Epithelial cell of proximal tubule (primary cell): ENCODE data around the gene GDPD5. TPM values are rescaled to one million over a fixed set of nuclear protein-coding genes. Genes with fewer than 3 reads are reported as not detected.
A peak's percentile ranks its signal among the peaks of the same experiment; 100 is the strongest.

Source experiments
- DNase-seq: peaks from one replicate; pipeline ENCODE4 v3.0.0-alpha.2; 2011; ENCODE audit warnings: low read depth
- H3K4me3 ChIP-seq: 2 replicates; pipeline ENCODE4 v1.5.1; 2011; ENCODE audit warnings: low read depth, mild to moderate bottlenecking, low read length
- total RNA-seq: library from RNA; depleted of rRNA; stranded (reverse); fragments of >200 nt; gene quantifications from 2 replicates; pipeline ENCODE4 v1.2.3, GENCODE V29; 2015
- TF ChIP-seq, protein P1 (sequence below): conservative IDR thresholded peaks from 2 replicates; pipeline ENCODE4 v1.5.1; 2012; ENCODE audit warnings: low read depth, mild to moderate bottlenecking, low read length

The GDPD5 gene
- total RNA-seq, 1 donor from 2014 or later, result 17.4 TPM

DNA sequence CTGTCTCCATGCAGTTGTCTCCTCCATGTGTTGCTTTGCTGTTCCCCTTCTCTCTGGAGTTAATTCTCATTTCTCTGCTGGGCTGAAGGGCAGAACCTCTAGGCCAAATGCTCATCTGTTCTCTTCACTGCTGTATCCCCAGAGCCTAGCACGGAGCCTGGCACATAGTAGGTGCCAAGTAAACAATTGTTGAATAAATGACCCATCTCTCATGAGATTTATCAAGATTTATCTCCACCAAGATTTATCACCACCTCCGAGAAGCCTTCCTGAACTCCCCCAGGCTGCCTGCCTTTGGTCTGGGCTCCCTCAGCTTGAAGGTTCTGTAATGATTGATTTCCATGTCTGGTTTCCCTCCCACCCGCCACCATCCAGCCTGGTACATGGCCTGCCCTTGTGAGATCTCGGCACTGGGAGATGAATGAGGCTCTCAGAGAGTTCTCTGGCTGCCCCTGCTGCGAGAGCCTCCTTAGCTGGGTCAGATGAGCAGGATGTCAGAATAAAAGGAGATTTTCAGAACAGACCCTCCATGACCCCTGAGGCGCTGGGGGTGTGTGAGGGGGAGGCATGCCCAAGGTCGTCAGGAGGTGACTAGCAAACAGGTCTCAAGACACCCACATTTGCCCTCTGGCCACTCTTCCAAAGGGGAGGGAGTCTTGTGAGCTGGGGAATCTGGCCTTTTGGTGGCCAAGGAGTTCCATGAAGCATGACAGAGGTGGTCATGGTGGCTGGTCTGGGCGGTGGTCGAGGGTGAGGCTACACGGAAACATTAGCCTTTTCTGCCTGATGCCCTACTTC is 2.4 kb upstream of the GDPD5 start:
- DNase-seq, result no peak
- TF ChIP-seq, protein P1, sequence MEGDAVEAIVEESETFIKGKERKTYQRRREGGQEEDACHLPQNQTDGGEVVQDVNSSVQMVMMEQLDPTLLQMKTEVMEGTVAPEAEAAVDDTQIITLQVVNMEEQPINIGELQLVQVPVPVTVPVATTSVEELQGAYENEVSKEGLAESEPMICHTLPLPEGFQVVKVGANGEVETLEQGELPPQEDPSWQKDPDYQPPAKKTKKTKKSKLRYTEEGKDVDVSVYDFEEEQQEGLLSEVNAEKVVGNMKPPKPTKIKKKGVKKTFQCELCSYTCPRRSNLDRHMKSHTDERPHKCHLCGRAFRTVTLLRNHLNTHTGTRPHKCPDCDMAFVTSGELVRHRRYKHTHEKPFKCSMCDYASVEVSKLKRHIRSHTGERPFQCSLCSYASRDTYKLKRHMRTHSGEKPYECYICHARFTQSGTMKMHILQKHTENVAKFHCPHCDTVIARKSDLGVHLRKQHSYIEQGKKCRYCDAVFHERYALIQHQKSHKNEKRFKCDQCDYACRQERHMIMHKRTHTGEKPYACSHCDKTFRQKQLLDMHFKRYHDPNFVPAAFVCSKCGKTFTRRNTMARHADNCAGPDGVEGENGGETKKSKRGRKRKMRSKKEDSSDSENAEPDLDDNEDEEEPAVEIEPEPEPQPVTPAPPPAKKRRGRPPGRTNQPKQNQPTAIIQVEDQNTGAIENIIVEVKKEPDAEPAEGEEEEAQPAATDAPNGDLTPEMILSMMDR, result no peak

DNA sequence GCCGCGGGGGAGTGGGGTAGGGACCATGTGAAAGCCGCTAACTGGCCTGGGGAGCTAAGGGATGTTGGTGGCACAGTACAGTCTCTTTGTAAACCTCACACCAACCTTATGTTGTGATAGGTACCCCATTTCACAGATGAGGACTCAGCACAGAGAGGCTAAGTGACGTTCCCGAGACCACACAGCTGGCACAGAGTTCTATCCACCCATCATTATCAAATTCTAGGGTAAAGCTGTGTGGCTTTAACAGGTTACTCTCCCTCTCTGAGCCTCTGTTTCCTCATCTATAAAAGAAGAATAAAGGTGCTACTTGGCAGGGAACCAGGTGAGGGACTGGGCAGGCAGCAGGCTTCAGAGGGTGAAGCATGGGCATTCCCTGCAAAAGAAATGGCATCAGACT is 1.4 kb upstream of the GDPD5 start:
- TF ChIP-seq, protein P1, result no peak
- no peak for DNase-seq
- no peak overlapping the region for H3K4me3 ChIP-seq

More for the DNA sequence above, 2.4 kb upstream of the GDPD5 start:
- H3K4me3 ChIP-seq, result no peak overlapping the region

DNA sequence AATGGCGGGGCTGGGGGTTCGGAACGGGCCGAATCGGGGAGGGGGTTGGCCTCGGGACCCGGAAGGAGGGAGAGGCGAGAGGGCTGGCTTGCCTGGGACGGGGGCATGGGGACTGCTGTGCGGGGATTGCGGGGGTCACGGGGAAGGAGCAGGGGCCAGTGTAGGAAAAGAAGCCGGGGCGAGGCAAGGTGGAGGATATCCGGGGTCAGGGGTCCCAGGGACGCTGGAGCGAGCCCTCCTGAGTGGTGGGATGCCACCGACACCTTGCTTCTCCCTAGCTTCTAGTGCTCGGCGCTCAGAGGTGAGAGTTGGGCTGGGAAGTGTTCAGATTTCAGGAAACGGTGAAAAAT is 426 bp upstream of the GDPD5 start:
- TF ChIP-seq, protein P1, result no peak
- DNase-seq, result no peak
- H3K4me3 ChIP-seq, result peak overlapping the region; percentile 62

DNA sequence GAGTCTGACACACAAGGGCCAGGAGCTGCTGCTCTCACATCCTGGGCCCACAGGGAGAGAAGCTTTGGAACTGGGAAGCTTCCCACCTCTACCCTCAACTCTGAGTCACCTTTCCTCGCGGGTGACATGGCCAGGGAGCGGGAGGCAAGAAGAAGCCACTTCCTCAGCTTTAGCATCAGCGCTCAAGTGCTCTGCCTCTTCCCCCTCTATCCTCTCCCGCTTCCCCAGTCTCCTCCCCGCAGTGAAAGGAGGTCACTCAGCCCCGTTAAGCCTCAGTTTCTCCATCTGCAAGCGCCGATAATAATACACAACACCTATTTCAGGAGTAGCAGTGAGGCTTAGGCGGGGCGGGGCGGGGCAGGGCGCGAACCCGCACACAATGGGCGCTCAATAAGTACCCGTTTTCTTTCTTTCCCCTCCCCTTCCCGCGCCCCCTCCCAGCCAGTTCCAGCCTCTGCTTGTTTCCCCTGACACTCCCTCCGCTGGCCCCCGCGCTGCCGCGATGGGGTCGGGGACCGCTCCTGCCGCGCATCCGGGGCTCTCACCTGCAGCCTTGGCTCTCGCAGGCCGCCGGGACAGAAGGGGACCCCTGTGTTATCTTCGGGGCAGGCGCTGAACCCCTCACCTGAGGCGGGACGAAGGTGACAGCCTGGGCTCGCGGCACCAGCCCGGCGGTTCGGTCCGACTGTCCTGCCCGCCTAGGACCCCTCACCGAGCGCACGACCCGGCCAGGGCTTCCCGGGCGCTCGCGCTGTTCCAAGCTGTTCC is 892 bp downstream of the GDPD5 start:
- DNase-seq, result no peak
- TF ChIP-seq, protein P1, result no peak
- H3K4me3 ChIP-seq, result peak overlapping the region; percentile 62

DNA sequence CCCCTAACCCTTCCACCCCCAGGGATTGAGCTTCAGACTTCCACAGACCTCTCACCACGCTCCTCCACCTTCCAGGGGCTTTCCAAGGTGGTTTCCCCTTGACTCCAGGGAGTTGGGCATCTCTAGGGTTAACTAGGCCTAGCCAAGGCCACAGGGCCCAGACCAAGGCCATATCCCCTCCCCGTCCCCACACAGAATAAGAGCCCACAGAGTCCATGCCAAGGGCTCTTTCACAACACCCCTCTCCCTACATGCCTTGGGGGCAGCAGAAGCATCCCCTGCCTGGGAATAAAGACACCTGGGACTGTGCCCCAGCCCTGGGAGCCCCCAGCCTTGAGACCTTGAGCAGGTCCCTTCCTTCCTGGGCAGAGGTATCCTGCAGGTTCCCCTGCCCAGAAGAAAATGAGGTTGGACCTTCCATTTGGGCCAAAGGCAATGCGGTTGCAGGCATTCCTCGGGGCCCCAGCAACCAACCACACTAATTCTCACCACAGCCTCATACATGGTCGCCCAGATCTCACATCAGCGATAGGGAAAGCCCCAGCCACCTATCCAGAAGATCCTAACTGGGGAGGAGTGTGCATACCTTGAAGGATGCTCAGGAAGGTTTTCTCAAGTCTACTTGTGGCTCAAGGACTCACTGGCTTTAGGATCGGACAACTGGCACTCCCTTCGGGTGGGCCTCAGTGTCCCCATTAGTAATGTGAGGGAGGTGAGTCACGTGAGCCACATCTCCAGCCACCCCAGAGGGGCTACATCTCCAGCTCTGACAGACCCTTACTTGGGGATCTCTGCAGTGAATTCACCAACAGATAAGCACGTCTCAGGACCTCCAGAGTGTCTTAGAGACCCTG is 1.7 kb downstream of the GDPD5 start:
- TF ChIP-seq, protein P1, result no peak
- no peak for DNase-seq
- H3K4me3 ChIP-seq, result no peak overlapping the region

DNA sequence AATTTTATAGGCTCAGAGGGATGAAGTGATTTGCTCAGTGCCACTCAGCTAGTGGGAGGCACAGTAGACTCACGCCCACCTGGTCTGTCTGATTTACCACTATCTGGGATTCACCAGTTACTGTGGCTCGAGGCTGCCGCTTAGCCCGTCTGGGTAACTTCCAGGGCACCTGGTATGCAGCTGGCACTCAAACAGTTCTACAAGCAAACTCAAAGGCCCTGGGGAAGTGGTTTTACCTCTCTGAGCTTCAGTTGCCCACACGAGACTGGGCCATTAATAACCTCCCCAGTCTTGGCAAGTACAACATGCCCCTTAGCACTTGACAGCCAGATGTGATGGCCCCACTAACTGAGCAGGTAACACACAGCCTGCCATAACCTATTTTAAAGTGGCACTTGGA is 2.6 kb downstream of the GDPD5 start:
- DNase-seq, result no peak
- TF ChIP-seq, protein P1, result no peak
- no peak overlapping the region for H3K4me3 ChIP-seq
